Measurements from ENCODE around the gene SCAF11. TPM values are rescaled to one million over a fixed set of nuclear protein-coding genes. Genes with fewer than 3 reads are reported as not detected.

Gene SCAF11
- total RNA-seq, 1 donor from 2014 or later, result 90.7 TPM

DNA sequence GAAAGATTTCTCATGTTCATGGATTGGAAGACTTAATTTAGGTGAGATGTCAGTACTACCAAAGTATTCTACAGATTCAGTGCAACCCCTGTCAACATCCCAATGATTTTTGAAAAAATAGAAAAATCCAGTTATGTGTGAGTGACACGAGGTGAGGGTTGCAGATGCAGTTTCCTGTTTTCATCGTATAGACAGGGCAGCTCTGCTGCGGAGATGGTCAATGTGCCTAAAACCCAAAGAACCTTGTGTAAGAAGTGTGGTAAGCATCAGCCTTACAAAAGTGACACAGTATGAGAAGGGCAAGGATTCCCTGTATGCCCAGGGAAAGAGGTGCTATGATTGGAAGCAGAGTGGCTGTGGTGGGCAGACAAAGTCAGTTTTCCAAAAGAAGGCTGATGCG is 94.4 kb downstream of the SCAF11 start:
- no peak for DNase-seq
- no peaks in the 10 kb centered on the region for H3K27me3 ChIP-seq (ENCODE audit: low read depth)
- no peak overlapping the region for H3K27ac ChIP-seq (replicated peaks)
- TF ChIP-seq, protein P1, sequence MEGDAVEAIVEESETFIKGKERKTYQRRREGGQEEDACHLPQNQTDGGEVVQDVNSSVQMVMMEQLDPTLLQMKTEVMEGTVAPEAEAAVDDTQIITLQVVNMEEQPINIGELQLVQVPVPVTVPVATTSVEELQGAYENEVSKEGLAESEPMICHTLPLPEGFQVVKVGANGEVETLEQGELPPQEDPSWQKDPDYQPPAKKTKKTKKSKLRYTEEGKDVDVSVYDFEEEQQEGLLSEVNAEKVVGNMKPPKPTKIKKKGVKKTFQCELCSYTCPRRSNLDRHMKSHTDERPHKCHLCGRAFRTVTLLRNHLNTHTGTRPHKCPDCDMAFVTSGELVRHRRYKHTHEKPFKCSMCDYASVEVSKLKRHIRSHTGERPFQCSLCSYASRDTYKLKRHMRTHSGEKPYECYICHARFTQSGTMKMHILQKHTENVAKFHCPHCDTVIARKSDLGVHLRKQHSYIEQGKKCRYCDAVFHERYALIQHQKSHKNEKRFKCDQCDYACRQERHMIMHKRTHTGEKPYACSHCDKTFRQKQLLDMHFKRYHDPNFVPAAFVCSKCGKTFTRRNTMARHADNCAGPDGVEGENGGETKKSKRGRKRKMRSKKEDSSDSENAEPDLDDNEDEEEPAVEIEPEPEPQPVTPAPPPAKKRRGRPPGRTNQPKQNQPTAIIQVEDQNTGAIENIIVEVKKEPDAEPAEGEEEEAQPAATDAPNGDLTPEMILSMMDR (IDR thresholded peaks at IDR 0.05; ENCODE audit: borderline replicate concordance), result no peak
- intact Hi-C loops (cut with micrococcal nuclease), result no loop called here
- no peaks in the 10 kb centered on the region for H3K9me3 ChIP-seq (replicated peaks)
- no peak overlapping the region for H3K4me3 ChIP-seq
- H3K36me3 ChIP-seq, result peaks cover 82% of the 10 kb centered on the region
- no peaks in the 10 kb centered on the region for H3K4me1 ChIP-seq

DNA sequence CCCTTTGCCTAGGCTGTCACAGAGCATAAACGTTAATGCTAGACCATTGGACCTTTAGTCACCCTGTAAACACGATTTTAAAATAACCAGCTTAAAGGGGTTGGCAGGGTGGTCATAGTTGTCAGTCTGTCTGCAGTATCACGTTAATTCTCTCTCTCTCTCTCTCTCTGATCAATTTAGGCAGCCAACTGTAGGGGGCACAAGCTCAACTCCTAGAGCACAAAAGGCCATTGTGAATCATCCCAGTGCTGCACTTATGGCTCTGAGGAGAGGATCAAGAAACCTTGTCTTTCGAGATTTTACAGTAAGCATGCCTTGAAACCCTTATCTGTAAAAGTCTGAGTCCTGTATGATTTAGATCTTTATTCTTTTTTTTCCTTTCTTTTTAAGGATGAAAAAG is 97.1 kb downstream of the SCAF11 start:
- Histone ChIP-seq H3K4me3 (no peak overlapping the region), H3K9me3 (replicated peaks) (no peaks in the 10 kb centered on the region), H3K27me3 (ENCODE audit: low read depth) (no peaks in the 10 kb centered on the region), H3K36me3 (peaks cover 64% of the 10 kb centered on the region), H3K4me1 (no peaks in the 10 kb centered on the region), H3K27ac (replicated peaks) (no peak overlapping the region)
- TF ChIP-seq, protein P1 (IDR thresholded peaks at IDR 0.05; ENCODE audit: borderline replicate concordance), result no peak
- DNase-seq, result no peak
- intact Hi-C loops (cut with micrococcal nuclease), result no loop called here

DNA sequence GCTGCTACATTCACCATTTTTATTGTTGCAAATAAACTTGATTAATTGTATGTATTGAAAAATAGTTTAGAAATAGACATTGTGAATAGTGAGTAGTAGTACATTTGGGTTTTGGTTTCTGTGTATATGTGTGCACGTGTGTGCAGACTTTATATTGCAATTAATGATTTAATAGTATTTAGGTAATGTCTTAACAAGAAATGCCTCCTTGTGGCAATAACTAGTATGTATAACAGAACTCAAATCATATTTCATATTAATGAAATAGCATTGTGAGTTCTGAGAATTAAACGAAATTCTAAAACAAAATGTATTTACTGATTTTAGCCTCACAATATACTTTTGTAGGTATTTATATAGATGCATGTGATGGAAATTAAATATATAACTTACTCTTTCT is 100.1 kb downstream of the SCAF11 start:
- Histone ChIP-seq H3K27ac (replicated peaks) (no peak overlapping the region), H3K9me3 (replicated peaks) (no peaks in the 10 kb centered on the region), H3K36me3 (peaks cover 49% of the 10 kb centered on the region), H3K4me1 (no peaks in the 10 kb centered on the region), H3K27me3 (ENCODE audit: low read depth) (no peaks in the 10 kb centered on the region), H3K4me3 (no peak overlapping the region)
- intact Hi-C loops (cut with micrococcal nuclease), result no loop called here
- DNase-seq, result no peak
- TF ChIP-seq, protein P1 (IDR thresholded peaks at IDR 0.05; ENCODE audit: borderline replicate concordance), result no peak

DNA sequence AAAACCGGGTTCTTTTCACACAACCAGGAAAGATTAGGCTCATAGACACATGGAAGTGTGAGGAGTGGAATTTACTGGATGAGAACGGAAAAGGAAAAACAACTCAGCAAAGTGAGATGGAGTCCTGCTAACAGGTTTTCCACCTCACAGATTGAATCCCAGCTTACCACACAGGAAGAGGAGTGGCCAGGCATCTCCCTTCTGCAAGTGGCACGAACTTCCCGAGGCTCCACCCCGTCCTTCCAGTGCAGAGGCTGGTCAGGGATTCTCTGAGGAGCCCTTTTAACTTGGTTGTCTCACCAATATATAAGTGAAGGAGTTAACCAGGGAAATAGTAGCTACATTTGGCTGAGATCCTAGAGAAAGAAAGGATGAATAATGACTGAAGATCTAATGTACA is 102.8 kb downstream of the SCAF11 start:
- DNase-seq, result no peak
- intact Hi-C loops (cut with micrococcal nuclease), result no loop called here

DNA sequence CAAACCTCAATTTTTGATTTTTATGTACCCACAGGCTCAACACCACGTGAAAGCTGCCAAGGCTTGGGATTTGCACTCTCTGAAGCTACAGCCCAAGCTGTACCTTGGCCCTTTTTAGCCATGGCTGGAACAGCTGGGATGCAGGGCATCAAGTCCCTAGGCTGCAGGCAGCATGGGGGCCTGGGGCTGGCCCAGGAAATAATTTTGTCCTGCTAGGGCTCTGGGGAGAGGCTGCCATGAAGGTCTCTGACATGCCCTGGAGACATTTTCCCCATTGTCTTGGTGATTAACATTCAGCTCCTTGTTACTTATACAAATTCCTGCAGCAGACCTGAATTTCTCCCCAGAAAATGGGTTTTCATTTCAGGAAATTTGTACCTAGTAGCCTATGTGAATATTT is 103.7 kb downstream of the SCAF11 start:
- H3K4me1 ChIP-seq, result no peaks in the 10 kb centered on the region
- no peak overlapping the region for H3K27ac ChIP-seq (replicated peaks)
- TF ChIP-seq, protein P1 (IDR thresholded peaks at IDR 0.05; ENCODE audit: borderline replicate concordance), result no peak
- H3K9me3 ChIP-seq (replicated peaks), result no peaks in the 10 kb centered on the region
- no peak for DNase-seq
- no peak overlapping the region for H3K4me3 ChIP-seq
- intact Hi-C loops (cut with micrococcal nuclease), result no loop called here
- H3K36me3 ChIP-seq, result peaks cover 23% of the 10 kb centered on the region
- no peaks in the 10 kb centered on the region for H3K27me3 ChIP-seq (ENCODE audit: low read depth)

More for the DNA sequence above, 102.8 kb downstream of the SCAF11 start:
- no peaks in the 10 kb centered on the region for H3K4me1 ChIP-seq
- TF ChIP-seq, protein P1 (IDR thresholded peaks at IDR 0.05; ENCODE audit: borderline replicate concordance), result no peak
- H3K9me3 ChIP-seq (replicated peaks), result no peaks in the 10 kb centered on the region
- H3K27me3 ChIP-seq (ENCODE audit: low read depth), result no peaks in the 10 kb centered on the region
- H3K27ac ChIP-seq (replicated peaks), result no peak overlapping the region
- peaks cover 26% of the 10 kb centered on the region for H3K36me3 ChIP-seq
- no peak overlapping the region for H3K4me3 ChIP-seq

DNA sequence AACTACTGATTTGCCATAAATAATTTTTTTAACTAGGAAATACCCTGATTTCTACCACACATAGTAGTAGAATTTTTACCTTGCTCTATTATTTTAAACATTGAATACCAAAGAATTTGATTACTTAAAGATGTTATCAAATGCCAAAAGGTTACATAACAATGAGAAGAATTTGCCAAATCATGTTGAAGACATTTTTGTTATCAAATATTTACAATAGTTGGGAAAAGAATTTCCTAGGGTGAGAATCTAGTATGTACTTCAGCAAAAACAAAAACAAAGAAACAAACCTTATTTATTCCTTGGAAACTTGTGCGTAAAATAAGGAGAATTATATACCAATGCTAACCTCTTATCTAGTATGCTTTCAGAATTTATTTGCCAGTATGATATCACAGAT is 107.2 kb downstream of the SCAF11 start:
- Histone ChIP-seq H3K36me3 (peaks cover 23% of the 10 kb centered on the region), H3K9me3 (replicated peaks) (no peaks in the 10 kb centered on the region), H3K4me3 (no peak overlapping the region), H3K27ac (replicated peaks) (no peak overlapping the region), H3K4me1 (peaks cover 27% of the 10 kb centered on the region), H3K27me3 (ENCODE audit: low read depth) (no peaks in the 10 kb centered on the region)
- DNase-seq, result no peak
- TF ChIP-seq, protein P1 (IDR thresholded peaks at IDR 0.05; ENCODE audit: borderline replicate concordance), result no peak
- intact Hi-C loops (cut with micrococcal nuclease), result no loop called here

All from left ventricle myocardium inferior (tissue), 1 donor.